IPS DF 19.7 (cell line): Measurements from ENCODE around the gene CACNA1G.

ENCODE experiments used
- DNase-seq: peaks from one replicate; pipeline ENCODE4 v3.0.0-alpha.2; 2013; ENCODE audit warnings: low read depth, low spot score

The CACNA1G gene

GRCh38 chr17:50566886-50567285 is 6.4 kb downstream of the CACNA1G start:
- DNase-seq: no peak

- no peak for DNase-seq
Measured at GRCh38 chr17:50568659-50569058, 8.1 kb downstream of the CACNA1G start.

- DNase-seq: no peak
Measured at GRCh38 chr17:50569592-50569991, 9.1 kb downstream of the CACNA1G start.

- no peak for DNase-seq
Measured at GRCh38 chr17:50570032-50570431, 9.5 kb downstream of the CACNA1G start.

- no peak for DNase-seq
Measured at GRCh38 chr17:50570528-50570927, 10.0 kb downstream of the CACNA1G start.

GRCh38 chr17:50571681-50572080 is 11.2 kb downstream of the CACNA1G start:
- DNase-seq: no peak

DNA sequence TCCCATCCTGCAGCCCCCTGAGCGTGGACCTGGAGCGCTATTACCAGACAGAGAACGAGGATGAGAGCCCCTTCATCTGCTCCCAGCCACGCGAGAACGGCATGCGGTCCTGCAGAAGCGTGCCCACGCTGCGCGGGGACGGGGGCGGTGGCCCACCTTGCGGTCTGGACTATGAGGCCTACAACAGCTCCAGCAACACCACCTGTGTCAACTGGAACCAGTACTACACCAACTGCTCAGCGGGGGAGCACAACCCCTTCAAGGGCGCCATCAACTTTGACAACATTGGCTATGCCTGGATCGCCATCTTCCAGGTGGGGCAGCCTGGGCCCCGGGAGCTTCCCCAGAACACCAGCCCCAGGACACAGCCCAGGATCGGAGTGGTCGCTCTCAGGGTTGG is 12.0 kb downstream of the CACNA1G start:
- no peak for DNase-seq

GRCh38 chr17:50573866-50574611 is 13.5 kb downstream of the CACNA1G start:
- DNase-seq: no peak

- no peak for DNase-seq
Measured at GRCh38 chr17:50575581-50576210, 15.2 kb downstream of the CACNA1G start.

GRCh38 chr17:50576864-50577263 is 16.3 kb downstream of the CACNA1G start:
- no peak for DNase-seq

DNA sequence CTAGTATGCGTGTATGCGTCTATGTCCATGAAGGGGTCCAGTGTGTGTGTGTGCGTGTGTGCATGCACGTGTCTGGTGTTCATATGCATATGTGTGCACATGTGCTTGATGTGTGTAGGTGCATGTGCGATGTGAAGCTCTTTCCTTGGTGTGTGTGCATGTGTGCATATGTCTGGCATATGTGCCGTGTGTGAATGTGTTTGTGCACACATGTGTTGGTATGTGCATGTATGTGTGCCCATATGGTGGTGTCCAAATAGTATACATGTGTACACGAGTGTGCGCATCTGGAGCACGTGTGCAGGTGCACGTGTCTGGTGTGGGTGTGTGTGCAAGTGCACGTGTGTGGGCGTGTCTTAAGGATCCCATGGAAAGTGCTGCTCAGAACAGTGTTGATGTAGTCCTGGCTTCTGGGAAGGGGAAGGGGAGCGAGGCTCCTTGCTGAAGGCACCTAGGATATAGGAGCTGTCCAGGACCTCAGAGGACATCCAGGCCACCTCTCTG is 17.0 kb downstream of the CACNA1G start:
- DNase-seq: no peak

DNA sequence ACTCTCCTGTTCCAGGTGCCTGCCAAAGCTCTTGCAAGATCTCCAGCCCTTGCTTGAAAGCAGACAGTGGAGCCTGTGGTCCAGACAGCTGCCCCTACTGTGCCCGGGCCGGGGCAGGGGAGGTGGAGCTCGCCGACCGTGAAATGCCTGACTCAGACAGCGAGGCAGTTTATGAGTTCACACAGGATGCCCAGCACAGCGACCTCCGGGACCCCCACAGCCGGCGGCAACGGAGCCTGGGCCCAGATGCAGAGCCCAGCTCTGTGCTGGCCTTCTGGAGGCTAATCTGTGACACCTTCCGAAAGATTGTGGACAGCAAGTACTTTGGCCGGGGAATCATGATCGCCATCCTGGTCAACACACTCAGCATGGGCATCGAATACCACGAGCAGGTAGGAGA is 17.7 kb downstream of the CACNA1G start:
- no peak for DNase-seq

DNA sequence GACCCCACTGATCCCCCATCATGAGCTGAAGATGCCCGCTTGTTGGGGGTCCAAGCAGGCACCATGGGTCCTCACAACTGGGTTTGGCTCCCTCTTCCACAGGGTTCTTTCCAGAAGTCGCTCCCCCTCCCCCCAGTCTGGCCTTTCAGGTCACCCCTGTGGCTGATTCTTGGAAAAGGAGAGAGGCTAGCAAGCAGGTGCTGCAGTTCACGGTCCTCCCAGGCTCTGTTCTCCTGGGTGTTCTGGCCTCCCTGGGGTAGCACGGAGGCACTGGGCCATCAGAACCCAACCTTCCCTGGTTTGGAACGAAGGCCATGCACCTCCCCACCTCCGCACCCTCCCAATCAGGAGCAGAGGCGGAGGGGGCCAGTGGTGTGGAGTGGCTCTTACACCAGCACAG is 18.9 kb downstream of the CACNA1G start:
- no peak for DNase-seq

- no peak for DNase-seq
Measured at GRCh38 chr17:50580646-50581045, 20.1 kb downstream of the CACNA1G start.

- no peak for DNase-seq
Measured at GRCh38 chr17:50581316-50581715, 20.8 kb downstream of the CACNA1G start.

- no peak for DNase-seq
Measured at GRCh38 chr17:50582741-50583140, 22.2 kb downstream of the CACNA1G start.

- DNase-seq: no peak
Measured at GRCh38 chr17:50583641-50584040, 23.1 kb downstream of the CACNA1G start.

DNA sequence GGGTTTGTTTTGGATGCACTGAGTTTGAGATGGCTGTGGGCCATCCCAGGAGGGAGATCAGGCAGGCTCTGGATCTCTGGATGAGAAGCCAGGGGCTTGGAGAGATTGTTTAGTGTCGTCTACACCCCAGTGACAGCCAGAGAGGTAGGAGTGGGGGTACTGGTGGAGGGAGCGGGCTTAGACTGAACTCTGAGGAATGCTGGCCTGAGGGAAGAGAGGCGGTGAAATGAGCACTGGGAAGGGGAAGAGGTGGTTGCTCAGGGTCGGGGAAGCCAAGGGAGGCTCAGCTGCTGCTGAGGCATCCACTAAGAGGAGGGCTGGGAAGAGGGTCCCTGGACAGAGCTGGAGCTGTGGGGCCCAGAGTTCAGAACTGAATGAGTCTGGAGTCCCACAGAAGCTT is 23.6 kb downstream of the CACNA1G start:
- DNase-seq: no peak

GRCh38 chr17:50584749-50585148 is 24.2 kb downstream of the CACNA1G start:
- DNase-seq: no peak

- no peak for DNase-seq
Measured at GRCh38 chr17:50585346-50585745, 24.8 kb downstream of the CACNA1G start.

DNA sequence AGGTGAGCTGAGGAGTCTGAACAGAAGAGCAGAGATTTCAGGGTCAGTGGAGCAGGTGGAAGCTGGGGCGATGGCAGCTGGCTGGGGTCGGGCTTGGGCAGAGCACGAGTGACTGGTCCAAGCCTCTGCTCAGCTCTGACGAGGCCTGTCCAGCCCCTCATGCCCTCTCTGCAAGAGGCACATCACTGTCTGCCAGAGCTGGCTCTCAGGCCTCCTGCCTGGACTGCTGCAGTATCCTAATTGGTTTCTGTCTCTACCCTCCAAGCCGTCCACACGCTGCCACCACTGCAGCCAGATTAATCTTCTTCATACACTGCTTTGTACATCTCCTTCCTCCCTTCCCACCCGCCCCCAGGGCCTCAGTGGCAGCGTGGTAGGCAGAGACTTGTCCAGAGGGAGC is 25.4 kb downstream of the CACNA1G start:
- no peak for DNase-seq

DNA sequence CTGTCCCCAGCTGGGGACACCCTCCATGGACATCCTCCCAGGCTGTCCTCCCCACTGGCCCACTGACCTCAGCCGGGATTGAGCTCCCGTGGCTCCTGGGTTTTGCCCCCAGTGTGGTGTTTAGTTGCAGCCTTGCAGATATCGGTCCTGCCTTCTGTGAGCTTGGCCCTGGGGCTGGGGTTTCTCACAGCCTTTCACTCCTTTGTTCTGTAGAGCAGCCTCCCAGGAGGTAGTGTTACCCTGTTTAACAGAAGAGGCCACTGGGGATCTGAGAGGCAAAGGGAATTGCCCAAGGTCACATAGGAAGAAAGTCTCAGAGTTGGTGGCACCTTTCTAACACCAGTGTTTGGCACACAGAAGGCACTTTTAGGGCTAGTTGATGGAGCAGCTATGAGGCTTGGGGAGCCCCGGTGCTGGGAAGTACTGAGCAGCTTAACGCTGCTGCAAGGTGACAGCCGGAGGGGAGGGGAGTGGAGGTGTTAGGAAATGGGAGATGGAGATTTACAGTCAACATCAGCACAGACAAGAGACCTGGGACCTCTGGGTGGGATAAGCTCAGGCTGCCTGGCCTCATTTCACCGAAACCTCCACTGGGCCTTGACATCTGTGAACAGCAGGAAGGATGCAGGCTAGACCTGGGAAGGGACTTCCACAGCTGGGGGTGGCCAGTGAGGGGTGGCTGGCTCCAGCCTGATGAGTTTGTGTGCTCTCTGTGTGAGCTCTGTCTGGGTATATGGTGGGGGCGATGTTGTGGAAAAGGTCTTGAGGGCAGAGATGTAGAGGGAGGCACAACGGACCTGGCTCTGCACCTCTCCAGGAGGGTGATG is 26.1 kb downstream of the CACNA1G start:
- DNase-seq: no peak
